ENCODE data around the gene ADGRG7.
"Not testable (repeated sequence)": the region's sequence is repeated elsewhere in the genome, so short reads cannot be mapped to it uniquely, and the experiment has no call there.

The ADGRG7 gene

GRCh38 chr3:100647657-100648056 lies 38.3 kb downstream of the ADGRG7 start:
- no peak for DNase-seq (ENCODE audit: low read depth in 2 of 2)

- DNase-seq (ENCODE audit: low read depth in 2 of 2), result no peak
Observed at GRCh38 chr3:100650651-100651619, 41.5 kb downstream of the ADGRG7 start.

- DNase-seq (ENCODE audit: low read depth in 2 of 2), result no peak
Observed at GRCh38 chr3:100653604-100654294, 44.3 kb downstream of the ADGRG7 start.

GRCh38 chr3:100656945-100657344 lies 47.5 kb downstream of the ADGRG7 start:
- DNase-seq (ENCODE audit: low read depth in 2 of 2), result no peak

- not testable (repeated sequence) for DNase-seq (ENCODE audit: low read depth in 2 of 2)
Observed at GRCh38 chr3:100661294-100661693, 51.9 kb downstream of the ADGRG7 start.

GRCh38 chr3:100662113-100662823 lies 52.9 kb downstream of the ADGRG7 start:
- no peak for DNase-seq (ENCODE audit: low read depth in 2 of 2)

- no peak for DNase-seq (ENCODE audit: low read depth in 2 of 2)
Observed at GRCh38 chr3:100665230-100665629, 55.8 kb downstream of the ADGRG7 start.

- DNase-seq (ENCODE audit: low read depth in 2 of 2), result not testable (repeated sequence)
Observed at GRCh38 chr3:100666699-100667098, 57.3 kb downstream of the ADGRG7 start.

- DNase-seq (ENCODE audit: low read depth in 2 of 2), result not testable (repeated sequence)
Observed at GRCh38 chr3:100667316-100667715, 57.9 kb downstream of the ADGRG7 start.

GRCh38 chr3:100670995-100671394 lies 61.6 kb downstream of the ADGRG7 start:
- not testable (repeated sequence) for DNase-seq (ENCODE audit: low read depth in 2 of 2)

- DNase-seq (ENCODE audit: low read depth in 2 of 2), result no peak
Observed at GRCh38 chr3:100681496-100681895, 72.1 kb downstream of the ADGRG7 start.

GRCh38 chr3:100682056-100682853 lies 72.9 kb downstream of the ADGRG7 start:
- no peak for DNase-seq (ENCODE audit: low read depth in 2 of 2)

- DNase-seq (ENCODE audit: low read depth in 2 of 2), result no peak
Observed at GRCh38 chr3:100682854-100683760, 73.7 kb downstream of the ADGRG7 start.

GRCh38 chr3:100693225-100693624 lies 83.8 kb downstream of the ADGRG7 start:
- DNase-seq (ENCODE audit: low read depth in 2 of 2), result no peak

GRCh38 chr3:100695696-100696095 lies 86.3 kb downstream of the ADGRG7 start:
- DNase-seq (ENCODE audit: low read depth in 2 of 2), result no peak

GRCh38 chr3:100696161-100696560 lies 86.8 kb downstream of the ADGRG7 start:
- no peak for DNase-seq (ENCODE audit: low read depth in 2 of 2)

GRCh38 chr3:100697172-100697571 lies 87.8 kb downstream of the ADGRG7 start:
- DNase-seq (ENCODE audit: low read depth in 2 of 2), result no peak

GRCh38 chr3:100697723-100698285 lies 88.4 kb downstream of the ADGRG7 start:
- DNase-seq (ENCODE audit: low read depth in 2 of 2), result no peak

- DNase-seq (ENCODE audit: low read depth in 2 of 2), result no peak
Observed at GRCh38 chr3:100698736-100699135, 89.3 kb downstream of the ADGRG7 start.

GRCh38 chr3:100700708-100701107 lies 91.3 kb downstream of the ADGRG7 start:
- no peak for DNase-seq (ENCODE audit: low read depth in 2 of 2)

All from stimulated activated CD4-positive, alpha-beta T cell treated with anti-CD3 and anti-CD28 coated beads, Interleukin-12 subunit alpha, Interleukin-12 subunit beta, amount 100 ng/mL, for 24 hours (primary cell).